HEK293T (cell line): Measurements from ENCODE around the gene RBMS1.

Experiments
- CTCF ChIA-PET: fragments of 350-600 bp; formaldehyde crosslinking; extraction: SDS; loops from one replicate; lab custom pipeline; 2021; ENCODE audit warnings: antibody characterized with exemption, inconsistent platforms; lab: Yijun Ruan, JAX
- POLR2A ChIA-PET: fragments of 350-600 bp; formaldehyde crosslinking; extraction: SDS; loops from one replicate; lab custom pipeline; 2020; ENCODE audit warnings: antibody characterized with exemption, inconsistent platforms; lab: Yijun Ruan, JAX
- DNase-seq: peaks from one replicate; pipeline ENCODE4 v3.0.0; 2012; ENCODE audit warnings: mixed read lengths; ENCODE audit errors: extremely low spot score
- ARNT ChIP-seq: fragments of 450-650 bp; IDR thresholded peaks from 2 replicates; pipeline ENCODE4 v1.6.1; 2017; ENCODE audit warnings: mild to moderate bottlenecking
- BHLHE40 ChIP-seq: fragments of 450-650 bp; IDR thresholded peaks from 2 replicates; pipeline ENCODE4 v1.6.1; 2016; ENCODE audit warnings: mild to moderate bottlenecking, moderate library complexity, borderline replicate concordance
- CTBP1 ChIP-seq: fragments of 450-650 bp; IDR thresholded peaks from 2 replicates; pipeline ENCODE4 v1.6.1; 2016; ENCODE audit warnings: borderline replicate concordance
- ELF4 ChIP-seq: fragments of 450-650 bp; IDR thresholded peaks from 2 replicates; pipeline ENCODE4 v1.6.1; 2017; ENCODE audit warnings: antibody characterized with exemption
- FOXA1 ChIP-seq: fragments of 450-650 bp; IDR thresholded peaks from 2 replicates; pipeline ENCODE4 v1.6.1; 2016; ENCODE audit warnings: mild to moderate bottlenecking
- FOXK2 ChIP-seq: fragments of 450-650 bp; IDR thresholded peaks from 2 replicates; pipeline ENCODE4 v1.6.1; 2016; ENCODE audit warnings: mild to moderate bottlenecking
- FOXM1 ChIP-seq: fragments of 450-650 bp; IDR thresholded peaks from 2 replicates; pipeline ENCODE4 v1.6.1; 2017; ENCODE audit warnings: mild to moderate bottlenecking, borderline replicate concordance
- HDGF ChIP-seq: fragments of 450-650 bp; IDR thresholded peaks from 2 replicates; pipeline ENCODE4 v1.6.1; 2017; ENCODE audit warnings: antibody characterized with exemption, borderline replicate concordance
- L3MBTL2 ChIP-seq: fragments of 450-650 bp; conservative IDR thresholded peaks from 2 replicates; pipeline ENCODE4 v1.6.1; 2016; ENCODE audit warnings: mild to moderate bottlenecking
- LEF1 ChIP-seq: fragments of 450-650 bp; IDR thresholded peaks from 2 replicates; pipeline ENCODE4 v1.6.1; 2017; ENCODE audit warnings: mild to moderate bottlenecking, borderline replicate concordance
- NFRKB ChIP-seq: fragments of 450-650 bp; IDR thresholded peaks from 2 replicates; pipeline ENCODE4 v1.6.1; 2016; ENCODE audit warnings: mild to moderate bottlenecking, moderate library complexity
- SP1 ChIP-seq: fragments of 450-650 bp; IDR thresholded peaks from 2 replicates; pipeline ENCODE4 v1.6.1; 2017
- SUZ12 ChIP-seq: fragments of 450-650 bp; IDR thresholded peaks from 2 replicates; pipeline ENCODE4 v1.6.1; 2016; ENCODE audit warnings: mild to moderate bottlenecking
- TARDBP ChIP-seq: fragments of 450-650 bp; IDR thresholded peaks from 2 replicates; pipeline ENCODE4 v1.6.1; 2016
- ZNF384 ChIP-seq: fragments of 450-650 bp; IDR thresholded peaks from 2 replicates; pipeline ENCODE4 v1.6.1; 2016
- TF ChIP-seq, protein P1 (sequence below): fragments of 450-650 bp; IDR thresholded peaks from 2 replicates; pipeline ENCODE4 v1.6.1; 2016

Gene RBMS1

GRCh38 chr2:160249876-160250275 is 243.7 kb downstream of the RBMS1 start:
- TF ChIP-seq FOXK2 (no peak), FOXA1 (no peak), ZNF384 (no peak), LEF1 (no peak), SP1 (no peak), ELF4 (no peak), TARDBP (no peak), HDGF (no peak), NFRKB (no peak), ARNT (no peak), SUZ12 (no peak), CTBP1 (no peak), BHLHE40 (no peak), FOXM1 (no peak), L3MBTL2 (no peak)
- TF ChIP-seq, protein P1, sequence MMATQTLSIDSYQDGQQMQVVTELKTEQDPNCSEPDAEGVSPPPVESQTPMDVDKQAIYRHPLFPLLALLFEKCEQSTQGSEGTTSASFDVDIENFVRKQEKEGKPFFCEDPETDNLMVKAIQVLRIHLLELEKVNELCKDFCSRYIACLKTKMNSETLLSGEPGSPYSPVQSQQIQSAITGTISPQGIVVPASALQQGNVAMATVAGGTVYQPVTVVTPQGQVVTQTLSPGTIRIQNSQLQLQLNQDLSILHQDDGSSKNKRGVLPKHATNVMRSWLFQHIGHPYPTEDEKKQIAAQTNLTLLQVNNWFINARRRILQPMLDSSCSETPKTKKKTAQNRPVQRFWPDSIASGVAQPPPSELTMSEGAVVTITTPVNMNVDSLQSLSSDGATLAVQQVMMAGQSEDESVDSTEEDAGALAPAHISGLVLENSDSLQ, result no peak
- POLR2A ChIA-PET, result no interaction called here
- no peak for DNase-seq
- CTCF ChIA-PET, result no interaction called here

DNA sequence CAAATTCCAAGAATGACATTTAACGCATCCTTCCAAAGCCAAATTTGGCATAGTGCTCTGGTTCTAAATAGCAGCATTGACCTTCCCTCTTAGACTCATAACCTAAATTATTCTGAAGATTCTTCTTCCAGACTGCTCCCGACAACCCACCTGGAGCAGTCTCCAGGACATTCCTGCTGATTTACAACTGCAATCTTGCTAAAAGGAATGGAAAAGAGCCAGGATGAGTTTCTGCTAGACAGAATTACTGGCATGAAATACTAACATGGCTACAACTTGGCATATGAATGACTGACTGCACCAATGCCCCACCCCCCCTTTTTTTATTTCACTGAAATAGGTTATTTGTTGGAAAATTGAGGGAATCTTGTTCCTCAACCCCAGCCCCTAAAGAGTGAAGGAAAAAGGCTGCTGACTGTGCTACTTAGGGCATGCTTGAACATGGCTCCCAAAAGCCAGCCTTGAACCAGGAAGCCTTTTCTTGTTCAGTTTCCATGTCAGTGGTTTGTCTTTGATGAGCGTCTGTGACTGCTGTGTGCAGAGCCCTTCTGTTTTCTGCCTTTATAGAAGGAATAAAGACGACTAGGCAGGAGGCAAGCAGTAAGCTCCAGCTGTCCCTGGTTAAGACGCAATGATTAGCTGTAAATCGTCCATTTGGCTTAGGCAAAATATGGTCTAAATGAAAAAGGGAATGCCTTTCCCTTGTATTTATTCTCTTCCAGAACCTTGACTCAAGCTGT is 246.1 kb downstream of the RBMS1 start:
- DNase-seq, result no peak
- CTCF ChIA-PET, result interaction anchor here (0.7 kb wide), 1 partner anchor 37 kb away, joined by 3 read pairs; no protein-coding TSS in a partner anchor
- TF ChIP-seq ZNF384 (no peak), FOXM1 (no peak), SP1 (no peak), FOXK2 (no peak), NFRKB (no peak), SUZ12 (no peak)
- POLR2A ChIA-PET, result no interaction called here

- no peak for DNase-seq
- ChIA-PET POLR2A (no interaction called here), CTCF (interaction anchor here (0.7 kb wide), 1 partner anchor 20 kb away, joined by 5 read pairs; no protein-coding TSS in a partner anchor)
- no peak for TF ChIP-seq FOXA1
- no peak for TF ChIP-seq CTBP1
- TF ChIP-seq ELF4, result no peak
- TF ChIP-seq ZNF384, result no peak
- TF ChIP-seq FOXK2, result no peak
- no peak for TF ChIP-seq HDGF
Observed at GRCh38 chr2:160246356-160246755, 247.3 kb downstream of the RBMS1 start.

- TF ChIP-seq ELF4 (no peak), FOXM1 (no peak), LEF1 (no peak), TARDBP (no peak), FOXA1 (no peak), SP1 (no peak), FOXK2 (no peak), ARNT (no peak), ZNF384 (no peak), CTBP1 (no peak), L3MBTL2 (no peak), HDGF (no peak), NFRKB (no peak), SUZ12 (no peak), BHLHE40 (no peak)
- TF ChIP-seq, protein P1, result no peak
- ChIA-PET CTCF (no interaction called here), POLR2A (no interaction called here)
- DNase-seq, result no peak
Observed at GRCh38 chr2:160245614-160246155, 247.9 kb downstream of the RBMS1 start.

GRCh38 chr2:160242893-160243564 is 250.6 kb downstream of the RBMS1 start:
- TF ChIP-seq BHLHE40, result no peak
- no peak for TF ChIP-seq FOXM1
- TF ChIP-seq ARNT, result no peak
- no peak for TF ChIP-seq HDGF
- no peak for TF ChIP-seq NFRKB
- no peak for TF ChIP-seq TARDBP
- TF ChIP-seq ZNF384, result no peak
- no peak for TF ChIP-seq SUZ12
- no peak for TF ChIP-seq CTBP1
- no peak for TF ChIP-seq LEF1
- no peak for TF ChIP-seq FOXA1
- no peak for TF ChIP-seq L3MBTL2
- TF ChIP-seq, protein P1, result no peak
- no peak for TF ChIP-seq ELF4
- ChIA-PET POLR2A (no interaction called here), CTCF (interaction anchor here (1.6 kb wide), 1 partner anchor 9 kb away, joined by 7 read pairs; no protein-coding TSS in a partner anchor)
- DNase-seq, result no peak
